Lower leg skin (tissue), 3 donors: ENCODE measurements around the gene IKZF1.

ENCODE experiments used
- CTCF ChIP-seq, 3 donors: fragments of 450-650 bp; IDR thresholded peaks; one replicate each; pipeline ENCODE4 v1.5.1; 2016; ENCODE audit warnings: antibody characterized with exemption in 3 of 3, mild to moderate bottlenecking in 3 of 3, moderate library complexity in 2 of 3
- POLR2A ChIP-seq, 2 donors: fragments of 450-650 bp; IDR thresholded peaks; one replicate each; pipeline ENCODE4 v1.6.1; 2016 to 2017; ENCODE audit warnings: antibody characterized with exemption in 2 of 2, mild to moderate bottlenecking in 1 of 2, moderate library complexity in 1 of 2

- no peak for TF ChIP-seq CTCF (IDR thresholded peaks at IDR 0.05)
- TF ChIP-seq POLR2A (IDR thresholded peaks at IDR 0.05) = no peak
These were observed 31.6 kb downstream of the IKZF1 start for GRCh38 chr7:50335795-50336754.
